NCI-H510A (cell line): ENCODE data around the gene KRT38.
"Not testable (repeated sequence)": the region's sequence is repeated elsewhere in the genome, so short reads cannot be mapped to it uniquely, and the experiment has no call there.

Experiments used
- DNase-seq: peaks from one replicate; lab custom pipeline; 2025; lab: John Stamatoyannopoulos, UW

The KRT38 gene

DNA sequence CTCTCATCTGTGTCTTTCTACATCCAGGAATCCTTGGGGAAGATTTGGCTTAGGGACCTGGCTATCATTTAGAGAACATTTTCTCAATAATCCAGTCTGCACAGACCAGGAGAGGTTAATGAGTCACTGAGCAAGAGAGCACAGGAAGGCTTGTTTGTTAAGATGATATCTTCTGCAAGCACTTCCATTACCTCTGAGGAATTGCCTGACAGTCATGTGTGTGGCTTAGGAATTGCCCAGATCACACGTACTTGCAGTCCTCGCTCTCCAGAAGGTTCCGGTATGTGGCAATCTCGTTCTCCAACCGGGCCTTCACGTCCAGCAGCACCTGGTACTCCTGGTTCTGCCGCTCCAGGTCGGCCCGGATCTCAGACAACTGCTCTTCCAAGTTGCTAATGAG, 19.7 kb downstream of the KRT38 start:
- no peak for DNase-seq

DNA sequence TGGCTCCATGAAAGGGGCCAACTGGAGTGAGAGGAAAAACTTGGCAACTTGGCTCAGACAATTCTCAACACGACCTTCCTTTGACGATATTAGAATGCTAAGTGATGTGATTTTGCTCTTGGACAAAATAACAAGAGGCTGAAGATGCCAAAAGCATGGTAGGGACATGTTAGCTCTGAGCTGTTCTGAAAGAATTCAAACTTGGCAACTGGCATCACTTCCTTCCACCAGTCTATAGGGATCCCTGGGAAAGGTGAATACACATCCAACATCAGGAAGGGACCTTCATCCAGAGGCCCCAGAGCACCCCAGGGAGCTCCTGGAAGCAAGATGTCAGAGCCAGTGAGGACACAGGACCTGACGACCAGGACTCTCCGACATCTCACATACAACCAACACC, 20.6 kb downstream of the KRT38 start:
- no peak for DNase-seq

DNA sequence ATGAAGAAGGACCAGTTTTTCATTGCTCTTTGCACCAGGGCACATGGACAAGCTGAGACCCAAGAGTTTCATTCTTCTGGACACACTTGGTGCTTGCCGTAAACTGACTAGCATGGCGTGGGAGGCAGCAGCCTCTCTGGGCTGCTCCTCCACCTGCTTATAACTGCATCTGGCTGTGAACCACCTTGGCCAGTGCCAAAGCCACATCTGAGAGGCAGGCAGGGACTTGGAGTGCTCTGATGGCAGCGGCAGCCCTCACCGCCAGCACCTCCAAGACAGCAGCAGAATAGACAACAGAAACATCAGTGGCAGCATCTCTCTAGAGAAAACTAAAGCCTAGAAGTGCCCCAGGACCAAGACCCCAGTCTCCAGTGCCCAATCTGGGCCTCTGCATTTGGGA, 21.1 kb downstream of the KRT38 start:
- no peak for DNase-seq

GRCh38 chr17:41418116-41418860, 22.5 kb downstream of the KRT38 start:
- no peak for DNase-seq

- DNase-seq, result no peak
Observed at GRCh38 chr17:41417576-41418015, 23.2 kb downstream of the KRT38 start.

DNA sequence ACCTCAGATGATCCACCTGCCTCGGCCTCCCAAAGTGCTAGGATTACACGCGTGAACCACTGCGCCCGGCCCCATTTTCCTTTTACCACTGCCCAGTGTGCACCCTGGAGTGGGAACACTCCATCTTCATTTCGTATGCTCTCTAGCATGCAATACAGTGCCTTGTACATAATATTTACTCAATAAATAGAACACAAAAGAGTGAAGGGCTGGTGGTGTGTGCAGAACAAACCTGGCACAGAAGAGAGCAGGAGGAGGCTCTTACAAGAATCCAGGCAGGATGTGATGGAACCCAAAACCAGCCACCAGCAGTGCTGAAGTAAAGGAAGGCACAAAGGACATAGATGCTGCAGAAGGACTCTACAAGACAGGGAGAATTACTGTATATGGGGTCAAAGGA, 23.7 kb downstream of the KRT38 start:
- no peak for DNase-seq

DNA sequence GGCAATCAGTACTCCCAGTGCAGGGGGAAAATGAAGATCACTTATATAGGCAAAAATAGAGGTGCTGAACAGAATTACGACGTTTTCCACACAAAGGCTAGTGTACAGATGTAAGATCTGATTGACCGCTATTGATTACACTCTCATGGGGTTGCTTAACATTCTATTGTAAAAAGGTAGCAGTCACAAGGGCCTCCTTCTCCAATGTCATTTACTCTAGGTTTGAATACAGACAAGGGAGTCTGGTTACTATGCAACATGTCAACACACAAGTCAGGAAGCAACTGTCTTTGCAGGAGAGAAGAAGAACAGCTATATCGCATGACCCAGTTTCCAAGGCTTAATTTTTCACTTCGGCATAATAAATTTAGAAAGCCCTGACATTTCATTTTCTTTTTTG, 24.3 kb downstream of the KRT38 start:
- DNase-seq, result no peak

GRCh38 chr17:41415833-41416335, 24.9 kb downstream of the KRT38 start:
- DNase-seq, result no peak

DNA sequence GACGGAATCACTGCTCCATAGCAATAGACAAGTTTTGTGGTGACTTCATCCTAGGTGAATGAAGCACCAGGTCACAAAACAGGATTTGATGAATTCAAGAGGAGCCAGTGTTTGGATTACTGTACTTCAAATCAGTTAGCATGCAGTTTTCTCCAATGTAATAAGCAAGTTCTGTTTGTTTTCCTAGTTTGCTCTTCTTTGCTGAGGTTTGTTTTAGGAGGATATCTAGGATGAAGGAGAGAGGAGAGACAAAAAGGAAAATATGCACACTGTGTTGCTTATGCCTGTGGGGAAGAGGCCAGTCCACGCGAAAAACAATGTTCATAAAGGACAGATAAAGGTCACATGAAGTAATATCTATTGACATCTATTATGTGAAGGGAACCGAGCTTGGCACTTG, 25.4 kb downstream of the KRT38 start:
- no peak for DNase-seq

- no peak for DNase-seq
Observed at GRCh38 chr17:41413982-41414381, 26.8 kb downstream of the KRT38 start.

- no peak for DNase-seq
Observed at GRCh38 chr17:41413353-41413957, 27.3 kb downstream of the KRT38 start.

DNA sequence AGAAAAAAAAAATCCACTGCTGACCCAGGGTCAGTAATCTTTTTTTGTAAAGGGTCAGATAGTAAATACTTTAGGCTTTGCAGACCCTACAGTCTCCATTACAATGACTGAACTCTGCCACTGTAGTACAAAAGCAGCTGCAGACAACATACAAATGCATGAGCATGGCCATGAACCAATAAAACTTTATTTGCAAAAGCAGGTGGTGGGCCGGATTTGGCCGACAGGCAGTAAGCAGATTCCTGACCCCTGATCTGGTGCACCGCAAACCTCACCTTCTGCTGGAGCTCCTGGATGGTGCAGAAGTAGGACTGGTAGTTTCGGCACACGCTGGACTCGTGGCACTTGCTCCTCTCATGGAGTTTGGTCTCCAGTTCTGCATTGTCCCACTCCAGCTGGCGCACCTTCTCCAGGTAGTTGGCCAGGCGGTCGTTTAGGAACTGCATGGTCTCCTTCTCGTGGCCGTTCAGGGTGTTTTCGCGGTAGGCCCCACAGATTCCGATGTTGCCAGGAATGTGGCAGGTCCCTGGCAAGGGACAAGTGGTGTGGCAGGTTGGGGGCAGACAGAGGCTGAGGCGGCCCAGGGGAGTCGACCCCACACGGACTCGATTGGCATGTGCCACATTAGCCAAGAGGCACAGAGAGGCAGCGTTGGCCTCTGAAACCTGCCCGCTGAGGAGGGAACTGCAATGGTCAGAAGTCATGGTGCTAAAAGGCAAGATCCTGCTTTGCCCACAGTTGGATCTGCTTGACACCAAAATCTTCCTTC, 29.5 kb downstream of the KRT38 start:
- no peak for DNase-seq

GRCh38 chr17:41407226-41407625, 33.6 kb downstream of the KRT38 start:
- DNase-seq, result no peak

DNA sequence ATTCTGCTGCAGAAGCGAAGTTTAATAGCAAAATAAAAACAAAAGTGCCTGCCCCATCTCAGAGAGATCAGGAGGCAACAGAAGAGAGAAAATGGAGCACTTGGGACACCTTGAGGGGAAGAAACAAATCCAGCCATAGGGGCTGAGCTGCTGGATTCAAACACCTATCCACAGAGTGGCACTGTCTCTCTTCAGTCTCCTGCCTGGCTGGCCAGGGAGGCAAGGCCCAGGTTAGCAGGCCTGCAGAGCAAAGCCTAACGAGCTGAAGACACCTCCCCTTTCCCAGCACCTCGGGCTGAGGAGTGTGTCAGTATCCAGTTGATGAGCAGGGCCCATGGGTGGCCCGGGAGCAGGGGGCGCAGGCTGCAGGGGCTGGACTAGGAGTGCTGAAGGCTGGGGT, 34.6 kb downstream of the KRT38 start:
- no peak for DNase-seq

DNA sequence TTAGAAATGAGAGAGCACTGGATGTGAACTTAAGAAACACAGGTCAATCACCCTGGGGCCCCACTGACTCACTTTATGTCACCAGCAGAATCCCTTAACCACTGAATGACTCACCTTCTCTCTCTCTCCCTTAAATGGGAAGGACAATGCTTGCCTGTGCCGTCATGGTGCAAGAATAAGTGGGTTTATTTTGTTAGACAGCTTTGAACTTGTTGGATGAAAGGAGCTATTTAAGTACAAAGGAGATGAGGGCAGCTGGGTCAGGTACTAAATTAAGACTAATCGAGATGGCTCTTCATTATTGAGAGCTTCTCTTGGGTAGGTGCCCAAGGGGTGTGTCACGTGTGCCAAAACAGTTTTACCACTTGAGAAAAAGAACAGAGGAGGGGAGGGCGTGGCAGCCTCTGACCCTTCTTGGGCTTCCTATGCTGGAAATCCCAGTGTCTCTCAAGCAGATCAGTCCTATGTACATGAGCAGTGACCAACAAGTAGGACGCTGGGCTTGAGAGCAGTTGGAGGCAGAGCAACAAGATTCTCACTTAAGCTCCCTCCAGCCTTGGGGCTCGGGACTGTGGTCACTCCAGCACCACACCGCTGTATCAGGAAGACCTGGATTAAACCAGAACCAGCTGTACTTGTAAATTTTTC, 36.6 kb downstream of the KRT38 start:
- peak; percentile 72 for DNase-seq

DNA sequence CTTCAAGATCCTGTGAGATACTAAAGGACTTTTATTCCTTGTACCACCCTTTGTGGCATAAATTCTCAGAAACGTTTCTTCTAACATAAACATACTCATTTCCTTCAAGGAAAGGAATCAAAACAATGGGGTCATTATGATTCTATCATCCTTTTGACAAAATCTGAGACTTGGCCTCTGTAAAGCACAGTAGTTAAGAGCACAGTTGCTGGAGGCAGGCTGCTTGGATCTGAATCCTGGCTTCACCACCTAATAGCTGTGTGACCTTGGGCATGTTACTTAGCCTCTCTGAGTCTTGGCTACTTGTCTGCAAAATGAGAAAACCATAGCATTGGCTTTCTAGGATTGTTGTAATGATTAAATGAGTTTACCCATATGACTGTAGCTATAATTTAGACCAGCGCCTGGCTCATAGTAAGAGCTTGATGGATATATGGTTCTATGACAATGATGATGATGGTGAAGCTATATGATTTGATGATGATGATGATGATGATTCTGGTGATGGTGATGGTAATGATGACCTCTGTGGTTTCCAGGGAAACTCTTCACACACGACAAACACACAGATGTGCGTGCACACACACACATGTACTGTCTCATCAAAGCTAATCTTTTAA, 37.3 kb downstream of the KRT38 start:
- no peak for DNase-seq

- no peak for DNase-seq
Observed at GRCh38 chr17:41402161-41402560, 38.6 kb downstream of the KRT38 start.

DNA sequence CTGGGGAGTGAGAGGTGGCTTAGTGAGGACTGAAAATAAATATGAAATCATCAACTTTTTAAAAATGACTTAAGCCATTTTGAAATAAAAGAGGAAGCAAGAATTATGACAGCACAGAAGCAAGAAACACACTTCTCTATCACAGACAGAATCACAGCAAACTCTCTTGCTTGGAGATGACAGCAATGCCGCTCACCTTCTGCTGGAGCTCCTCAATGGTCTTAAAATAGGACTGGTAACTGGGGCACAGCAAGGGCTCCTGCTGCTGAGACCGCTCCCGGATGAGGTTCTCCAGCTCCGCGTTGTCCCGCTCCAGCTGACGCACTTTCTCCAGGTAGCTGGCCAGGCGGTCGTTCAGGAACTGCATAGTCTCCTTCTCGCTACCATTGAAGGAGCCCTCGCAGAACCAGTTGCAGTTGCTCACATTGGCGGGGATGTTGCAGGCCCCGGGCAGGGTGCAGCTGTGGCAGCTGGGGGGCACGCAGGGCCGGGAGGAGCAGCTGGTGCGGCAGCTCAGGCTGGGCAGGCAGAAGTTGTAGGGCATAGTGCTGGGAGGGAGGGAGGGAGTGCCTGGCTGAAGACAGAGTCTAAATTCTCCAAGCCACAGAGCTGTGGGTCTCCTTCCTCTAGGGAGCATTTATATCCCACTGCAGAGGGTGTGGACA, 43.7 kb downstream of the KRT38 start, which contains the start of gene KRT31:
TSS of gene KRT31 (minus strand) at position 613 of the 665 bp plus-strand sequence. CDS start at position 544, 69 bp downstream.
- DNase-seq, result no peak

DNA sequence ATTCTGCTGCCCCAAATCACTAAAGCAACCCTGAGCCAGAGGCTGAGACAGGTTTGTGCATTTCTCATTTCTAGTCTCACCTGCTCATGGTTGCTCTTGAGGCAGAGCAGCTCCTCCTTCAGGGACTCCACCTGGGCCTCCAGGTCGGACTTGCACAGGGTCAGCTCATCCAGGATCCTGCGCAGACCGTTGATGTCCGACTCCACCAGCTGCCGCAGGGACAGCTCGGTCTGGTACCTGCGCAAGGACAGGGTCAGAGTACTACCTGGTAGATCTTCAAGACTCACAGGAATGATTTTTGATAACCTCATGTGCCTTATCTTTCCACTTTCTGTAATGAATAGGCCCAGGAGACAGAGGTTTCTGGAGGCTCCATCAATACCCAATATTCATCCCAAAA, 44.4 kb downstream of the KRT38 start:
- no peak for DNase-seq

- no peak for DNase-seq
Observed at GRCh38 chr17:41395611-41396010, 45.2 kb downstream of the KRT38 start.

GRCh38 chr17:41395044-41395443, 45.7 kb downstream of the KRT38 start:
- DNase-seq, result not testable (repeated sequence)
